Ishikawa (cell line): ENCODE measurements around the gene TSSK3.

Source experiments
- CEBPB ChIP-seq: IDR thresholded peaks from 2 replicates; pipeline ENCODE4 v1.6.1; 2012
- EP300 ChIP-seq: IDR thresholded peaks from 2 replicates; pipeline ENCODE4 v1.6.1; 2012; ENCODE audit warnings: borderline replicate concordance
- NFIC ChIP-seq: IDR thresholded peaks from 2 replicates; pipeline ENCODE4 v1.6.1; 2012

- no peak for TF ChIP-seq EP300
- TF ChIP-seq NFIC = no peak
- no peak for TF ChIP-seq CEBPB
Observed at GRCh38 chr1:32405672-32406467, 43.5 kb downstream of the TSSK3 start.
